Measurements from ENCODE around the gene NEMP1. TPM values are rescaled to one million over a fixed set of nuclear protein-coding genes. Genes with fewer than 3 reads are reported as not detected.

Gene NEMP1
- total and polyA plus RNA-seq, 2 of the 13 experiments (the other 11 are each of a cell fraction or from before 2014, with no cell fraction given) = 11.4 to 12.9 TPM

- TF ChIP-seq ZBTB14 (CRISPR knock-in tag; IDR thresholded peaks at IDR 0.05) = no peak
- TF ChIP-seq ZBTB10 (CRISPR knock-in tag; IDR thresholded peaks at IDR 0.05; ENCODE audit: borderline replicate concordance) = no peak
- TF ChIP-seq ZNF414 (CRISPR knock-in tag; IDR thresholded peaks at IDR 0.05) = no peak; the same call in 1 of the 2 replicates
- no peak for TF ChIP-seq ZNF24 (IDR thresholded peaks at IDR 0.05)
- peak; percentile 92 for TF ChIP-seq ZFX (CRISPR knock-in tag; IDR thresholded peaks at IDR 0.05; ENCODE audit: low read depth)
- peak; percentile 95 for TF ChIP-seq XRCC5 (optimal IDR thresholded peaks at IDR 0.05; ENCODE audit: low read length)
- no peak for TF ChIP-seq ZNF101 (CRISPR knock-in tag; IDR thresholded peaks at IDR 0.05; ENCODE audit: borderline replicate concordance, low read depth)
- no peak for TF ChIP-seq KIAA2018 (CRISPR knock-in tag; IDR thresholded peaks at IDR 0.05; ENCODE audit: borderline replicate concordance)
- TF ChIP-seq HNF4G (IDR thresholded peaks at IDR 0.05; ENCODE audit: borderline replicate concordance, low read depth, low read length) = peak; percentile 67; the same call in 1 of the 2 replicates
- peak; percentile 94 for TF ChIP-seq HNF4G (CRISPR knock-in tag; IDR thresholded peaks at IDR 0.05; ENCODE audit: borderline replicate concordance, low read depth)
- TF ChIP-seq ZNF562 (CRISPR knock-in tag; IDR thresholded peaks at IDR 0.05; ENCODE audit: borderline replicate concordance) = no peak
- peak; percentile 75; the same call in 1 of the 2 replicates for TF ChIP-seq FOXJ3 (CRISPR knock-in tag; IDR thresholded peaks at IDR 0.05; ENCODE audit: borderline replicate concordance)
- TF ChIP-seq ZNF891 (CRISPR knock-in tag; IDR thresholded peaks at IDR 0.05) = peak; percentile 83; the same call in 1 of the 2 replicates
These were observed 23.5 kb upstream of the NEMP1 start (continued) for GRCh38 chr12:57101892-57102695.

Measured in HepG2 (cell line).